HG02973 (cell line): ENCODE data around the gene CISH.

Experiments used
- ATAC-seq: cut with Tn5 transposase; IDR thresholded peaks from one replicate; pipeline ENCODE4 v1.9.1; 2021; ENCODE audit warnings: moderate library complexity; ENCODE audit not compliant: unreplicated experiment

CISH gene, protein sequence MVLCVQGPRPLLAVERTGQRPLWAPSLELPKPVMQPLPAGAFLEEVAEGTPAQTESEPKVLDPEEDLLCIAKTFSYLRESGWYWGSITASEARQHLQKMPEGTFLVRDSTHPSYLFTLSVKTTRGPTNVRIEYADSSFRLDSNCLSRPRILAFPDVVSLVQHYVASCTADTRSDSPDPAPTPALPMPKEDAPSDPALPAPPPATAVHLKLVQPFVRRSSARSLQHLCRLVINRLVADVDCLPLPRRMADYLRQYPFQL

GRCh38 chr3:50611464-50612233 lies at the start of gene CISH:
CISH (minus strand) TSS chr3:50611774; CDS start chr3:50611650, 124 bp downstream.
- ATAC-seq, result peak; percentile 56

DNA sequence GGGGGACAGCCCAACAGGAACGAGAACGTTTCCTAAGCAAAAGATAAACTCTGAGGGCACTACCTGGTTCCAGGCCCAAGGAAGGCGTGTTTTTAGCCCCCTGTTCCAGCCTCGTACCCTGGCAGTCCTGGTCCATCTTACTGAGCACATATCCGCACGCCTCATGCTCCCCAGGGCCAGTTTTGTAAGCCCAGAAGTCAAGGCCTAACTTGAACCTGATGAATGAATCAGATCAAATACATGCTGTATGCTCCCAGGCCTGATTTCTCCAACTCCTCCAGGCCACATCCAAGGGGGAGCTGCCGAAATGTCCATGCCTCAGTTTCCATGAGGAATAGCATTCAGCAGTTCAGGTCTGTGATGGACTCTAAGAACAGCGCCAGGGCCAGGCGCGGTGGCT lies 48.8 kb upstream of the CISH start:
- no peak for ATAC-seq

DNA sequence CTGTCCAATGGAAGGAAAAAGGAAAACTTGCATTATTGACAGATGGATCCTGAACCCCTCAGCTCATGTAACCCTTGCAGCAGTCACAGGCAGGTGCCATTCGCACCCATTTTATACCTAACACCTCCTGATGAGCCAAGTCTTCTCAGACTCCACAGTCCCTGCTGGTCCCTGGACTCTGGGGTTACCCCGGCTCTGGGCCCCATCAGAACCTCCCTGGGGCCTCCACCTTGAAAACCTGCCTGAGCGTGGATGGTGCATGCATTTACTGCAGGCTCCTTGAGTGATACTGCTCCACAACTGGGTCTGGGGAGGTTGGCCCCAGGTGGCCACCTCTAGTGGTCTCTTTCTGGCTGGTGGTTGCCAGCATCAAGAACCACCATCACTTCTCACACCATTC lies 47.3 kb upstream of the CISH start:
- ATAC-seq, result no peak

DNA sequence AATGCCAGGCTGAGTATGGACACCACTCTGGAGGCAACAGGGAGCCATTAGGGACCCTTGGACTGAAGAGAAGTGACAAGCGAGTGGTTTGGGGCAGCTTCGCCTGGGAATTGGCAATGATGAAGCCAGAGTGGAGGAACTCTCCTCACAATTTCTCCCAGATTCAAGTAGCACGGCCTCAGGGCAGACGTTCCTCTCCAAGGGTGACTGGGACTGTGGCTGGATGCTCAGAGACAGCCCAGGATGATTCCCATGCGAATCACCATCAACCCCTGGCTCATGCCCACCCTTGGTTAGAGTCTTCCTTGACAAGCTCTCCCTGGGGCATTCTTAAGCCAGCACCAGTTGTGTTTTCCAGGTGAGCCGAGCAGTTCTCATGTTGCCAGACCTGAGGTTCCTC lies 46.8 kb upstream of the CISH start:
- ATAC-seq, result no peak

- no peak for ATAC-seq
Observed at GRCh38 chr3:50657816-50658215, 46.2 kb upstream of the CISH start.

GRCh38 chr3:50657407-50657806 lies 45.8 kb upstream of the CISH start:
- no peak for ATAC-seq

GRCh38 chr3:50656417-50657195 lies 45.0 kb upstream of the CISH start:
- ATAC-seq, result no peak

DNA sequence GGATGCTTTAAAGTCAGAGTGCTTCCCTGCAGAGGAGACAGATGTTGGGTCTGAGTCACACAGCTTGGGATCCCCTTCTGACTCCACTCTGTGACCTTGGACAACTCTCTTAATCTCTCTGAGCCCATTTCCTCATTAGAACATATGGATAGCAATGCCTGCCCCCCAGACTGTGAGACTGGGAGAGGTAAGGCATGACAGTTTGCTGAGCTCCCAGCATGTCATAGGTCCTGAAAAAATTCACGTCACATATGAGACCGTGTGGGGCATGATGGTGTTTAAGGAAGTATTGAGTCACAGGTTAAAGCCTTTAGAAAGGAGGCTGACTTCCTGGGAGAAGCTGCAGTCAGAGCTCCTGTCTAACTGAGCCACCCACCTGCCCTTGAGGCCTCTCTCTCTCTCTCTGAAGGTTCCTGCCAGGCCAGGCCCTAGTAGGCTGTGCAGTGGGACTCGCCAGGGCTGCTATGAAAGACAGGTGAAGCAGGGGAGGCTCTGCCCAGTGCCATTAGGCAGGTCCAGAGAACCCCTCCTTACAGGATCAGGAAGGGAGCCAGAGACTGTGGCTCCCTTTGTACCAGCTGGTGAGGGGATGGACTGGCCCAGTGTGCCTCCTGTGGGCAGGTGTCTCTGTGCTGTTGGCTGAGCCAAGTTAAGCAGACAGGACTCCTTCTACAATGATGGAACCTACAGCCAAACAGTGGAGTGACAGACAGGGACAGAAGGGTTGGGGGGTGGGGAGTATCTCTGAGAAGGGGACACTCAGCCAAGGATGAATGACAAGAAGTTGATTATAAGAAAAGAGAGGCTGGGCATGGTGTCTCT lies 43.6 kb upstream of the CISH start:
- ATAC-seq, result no peak

DNA sequence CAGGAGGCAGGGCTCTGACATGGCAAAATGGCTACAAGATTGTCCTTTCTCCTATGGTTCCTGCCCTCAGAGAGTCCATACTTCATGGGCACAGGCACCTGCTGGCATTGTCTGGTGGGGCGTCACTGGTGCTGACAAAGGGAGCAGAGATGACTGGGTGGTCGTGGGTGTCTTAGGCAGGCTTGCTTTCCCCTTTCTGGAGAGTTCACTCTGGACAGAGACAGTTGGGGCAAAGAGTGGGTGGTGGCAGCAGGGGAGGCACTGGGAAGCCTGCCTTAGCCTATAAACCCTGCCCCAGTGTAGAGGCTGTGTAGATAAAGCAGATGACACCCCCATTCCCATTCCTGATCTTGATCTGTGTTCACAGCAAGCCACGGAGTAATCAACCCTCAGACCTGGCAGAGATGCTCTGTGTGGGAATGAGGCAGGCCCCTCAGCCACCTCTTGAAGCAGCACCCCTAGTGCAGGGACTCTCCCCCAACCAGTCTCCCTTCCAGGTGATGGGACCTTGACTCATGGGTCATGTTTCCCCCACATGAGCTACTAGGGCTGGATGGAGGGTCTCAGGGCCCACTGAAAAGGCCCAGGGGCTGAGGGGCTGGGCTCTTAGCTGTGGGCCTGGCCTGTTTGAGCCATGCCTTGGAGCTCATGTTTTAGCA lies 42.5 kb upstream of the CISH start:
- no peak for ATAC-seq

DNA sequence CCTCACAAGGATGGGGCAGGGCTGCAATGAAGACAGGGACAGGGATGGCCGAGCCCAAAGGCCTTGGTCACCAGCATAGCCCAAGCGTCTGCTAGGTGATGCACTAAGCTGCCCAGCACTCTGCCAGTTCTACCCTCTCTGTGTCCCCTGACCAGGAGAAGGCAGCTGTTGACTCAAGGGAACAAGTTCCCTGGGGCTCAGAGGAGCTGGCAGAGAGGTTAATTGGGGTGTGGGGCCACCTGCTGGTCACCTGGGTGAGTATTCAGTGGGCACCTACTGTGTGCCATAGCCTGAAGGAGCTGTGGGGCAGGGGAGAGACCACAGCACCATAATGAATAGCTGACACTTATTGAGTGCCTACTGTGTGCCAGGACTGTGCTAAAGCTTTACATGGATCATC lies 41.1 kb upstream of the CISH start:
- ATAC-seq, result no peak

GRCh38 chr3:50651920-50652529 lies 40.5 kb upstream of the CISH start:
- no peak for ATAC-seq

DNA sequence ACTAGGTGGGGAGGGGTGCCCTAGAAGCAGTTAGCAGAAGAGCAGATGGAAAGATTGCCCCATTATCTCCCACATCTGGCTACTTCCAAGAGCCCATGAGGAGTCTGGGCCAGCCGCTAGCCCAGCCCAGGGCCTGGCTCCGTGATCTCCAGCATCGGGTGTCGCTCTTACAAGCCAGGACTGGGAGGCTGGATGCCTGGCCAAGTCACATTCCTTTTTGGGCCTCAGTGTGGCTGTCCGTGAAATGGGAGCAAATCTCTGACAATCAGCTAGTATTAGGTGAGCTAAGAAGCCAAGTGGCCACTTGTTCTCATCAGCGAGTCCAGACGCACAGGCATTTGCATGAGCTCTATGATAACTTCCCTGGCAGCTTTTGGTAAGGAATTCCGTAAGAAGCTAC lies 39.9 kb upstream of the CISH start:
- ATAC-seq, result no peak

GRCh38 chr3:50650018-50650417 lies 38.4 kb upstream of the CISH start:
- ATAC-seq, result no peak

DNA sequence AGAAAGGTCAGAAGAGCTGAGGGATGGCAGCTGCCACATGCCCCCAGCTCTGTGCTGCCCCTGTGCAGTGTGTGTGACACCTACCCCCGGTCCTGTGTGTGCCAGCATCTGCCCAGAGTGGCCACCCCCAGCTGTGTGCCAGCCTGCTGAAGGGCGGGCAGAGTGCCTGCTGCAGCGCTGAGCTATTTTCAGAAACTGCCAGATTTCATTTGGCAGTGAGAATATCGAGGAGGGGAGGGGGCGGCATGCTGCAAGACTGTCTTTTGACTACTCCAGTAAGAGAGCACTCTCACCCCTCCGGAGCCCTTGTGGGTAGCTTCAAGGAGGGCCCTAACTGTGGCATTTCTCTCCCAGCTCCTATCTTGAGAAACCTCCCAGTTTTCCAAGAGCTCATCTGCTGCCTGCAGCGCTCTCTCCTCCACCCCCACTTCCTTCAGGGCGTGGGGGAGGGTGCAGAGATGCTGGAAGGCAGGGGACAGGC lies 37.9 kb upstream of the CISH start:
- no peak for ATAC-seq

DNA sequence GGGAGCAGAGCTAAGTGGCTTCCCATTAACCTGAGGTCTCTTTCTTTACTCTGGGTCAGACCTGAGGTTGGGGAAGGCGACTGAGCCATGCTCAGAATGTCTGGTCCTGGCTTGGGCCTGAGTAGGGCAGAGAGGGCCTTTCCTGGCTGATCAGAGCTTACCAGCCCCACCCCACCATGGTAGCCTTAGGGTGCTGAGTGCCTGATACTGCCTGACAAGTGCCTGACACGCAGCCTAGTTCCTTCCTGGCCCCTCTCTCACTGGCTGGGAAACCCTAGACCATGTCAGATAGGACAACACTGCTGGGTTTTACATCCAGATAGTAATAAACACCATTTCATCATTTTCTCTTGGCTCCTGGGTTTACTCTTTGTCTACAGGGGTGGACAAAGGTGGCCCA lies 37.4 kb upstream of the CISH start:
- no peak for ATAC-seq

GRCh38 chr3:50648313-50648712 lies 36.7 kb upstream of the CISH start:
- ATAC-seq, result no peak

GRCh38 chr3:50645378-50645777 lies 33.8 kb upstream of the CISH start:
- no peak for ATAC-seq

- ATAC-seq, result no peak
Observed at GRCh38 chr3:50644561-50644960, 33.0 kb upstream of the CISH start.

GRCh38 chr3:50642382-50642781 lies 30.8 kb upstream of the CISH start:
- ATAC-seq, result no peak

DNA sequence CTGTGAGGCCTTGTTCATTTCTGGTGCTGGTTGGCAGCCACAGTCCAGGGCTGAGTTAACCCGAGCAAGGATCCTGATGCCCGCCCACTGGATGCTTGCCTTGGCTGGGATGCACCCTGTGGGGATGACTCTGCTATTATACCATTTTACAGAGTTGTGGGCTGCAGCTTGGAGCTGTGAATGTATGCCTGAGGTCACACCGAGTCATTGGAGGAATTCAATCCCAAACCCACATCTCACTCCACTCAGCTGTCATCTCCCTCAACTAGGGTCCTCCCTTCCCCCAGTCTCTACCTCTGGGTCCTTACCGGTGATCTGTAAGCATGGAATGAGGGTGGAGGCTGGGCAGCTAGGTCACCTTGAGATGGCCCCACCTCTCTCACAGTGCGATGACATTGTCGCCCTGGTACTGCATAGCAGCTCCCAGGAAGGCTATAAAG lies 27.5 kb upstream of the CISH start:
- no peak for ATAC-seq
